Nephron (organoid): ENCODE data around the gene DNAI1.

Source experiments
- H3K27ac Mint-ChIP-seq, 3 experiments: 2 replicates each; pipeline ENCODE4 v1.8.0; 2020; ENCODE audit warnings: mixed read lengths in 3 of 3, mild to moderate bottlenecking in 2 of 3, moderate library complexity in 1 of 3
- H3K27me3 Mint-ChIP-seq: 2 replicates; pipeline ENCODE4 v1.8.0; 2021; ENCODE audit warnings: low read depth, mild to moderate bottlenecking, moderate library complexity, mixed read lengths
- H3K36me3 Mint-ChIP-seq: 2 replicates; pipeline ENCODE4 v1.8.0; 2020; ENCODE audit warnings: low read depth, mixed read lengths
- H3K4me1 Mint-ChIP-seq: 2 replicates; pipeline ENCODE4 v1.8.0; 2020; ENCODE audit warnings: mixed read lengths
- H3K4me3 Mint-ChIP-seq, 3 experiments: 2 replicates each; pipeline ENCODE4 v1.8.0; 2020; ENCODE audit warnings: mild to moderate bottlenecking in 3 of 3, mixed read lengths in 3 of 3, moderate library complexity in 2 of 3
- H3K9me3 Mint-ChIP-seq: 2 replicates; pipeline ENCODE4 v1.8.0; 2020; ENCODE audit warnings: mixed read lengths
- CTCF ChIP-seq, 3 experiments: fragments of 200-600 bp; sonication (generic); IDR thresholded peaks; one replicate each; pipeline ENCODE4 v1.5.0; 2021; ENCODE audit warnings: antibody characterized with exemption in 3 of 3; ENCODE audit not compliant: unreplicated experiment in 3 of 3

Gene DNAI1

GRCh38 chr9:34454571-34455065 is 4.0 kb upstream of the DNAI1 start:
- peak in 1 of 3 experiments; percentile 24 for TF ChIP-seq CTCF (IDR thresholded peaks at IDR 0.05; ENCODE audit: unreplicated experiment in 3 of 3)
- peak overlapping the region; percentile 50 to 66 (median 54) for H3K4me3 Mint-ChIP-seq
- no peaks in the 10 kb centered on the region for H3K36me3 Mint-ChIP-seq
- peak overlapping the region in 2 of 3 experiments; percentile 50 to 58 for H3K27ac Mint-ChIP-seq
- peaks cover 16% of the 10 kb centered on the region for H3K4me1 Mint-ChIP-seq
- peaks cover 15% of the 10 kb centered on the region for H3K27me3 Mint-ChIP-seq
- H3K9me3 Mint-ChIP-seq, result no peaks in the 10 kb centered on the region

- H3K36me3 Mint-ChIP-seq, result no peaks in the 10 kb centered on the region
- H3K4me3 Mint-ChIP-seq, result peak overlapping the region; percentile 51 to 95 (median 93)
- no peak overlapping the region for H3K27ac Mint-ChIP-seq
- H3K27me3 Mint-ChIP-seq, result peaks cover 21% of the 10 kb centered on the region
- no peaks in the 10 kb centered on the region for H3K9me3 Mint-ChIP-seq
- H3K4me1 Mint-ChIP-seq, result peaks cover 16% of the 10 kb centered on the region
- no peak for TF ChIP-seq CTCF (IDR thresholded peaks at IDR 0.05; ENCODE audit: unreplicated experiment in 3 of 3)
Observed at GRCh38 chr9:34456151-34456550, 2.5 kb upstream of the DNAI1 start.

GRCh38 chr9:34456746-34457145 is 1.9 kb upstream of the DNAI1 start:
- H3K36me3 Mint-ChIP-seq, result no peaks in the 10 kb centered on the region
- peaks cover 16% of the 10 kb centered on the region for H3K4me1 Mint-ChIP-seq
- H3K9me3 Mint-ChIP-seq, result no peaks in the 10 kb centered on the region
- H3K27ac Mint-ChIP-seq, result peak overlapping the region in 2 of 3 experiments; percentile 20 to 81
- peaks cover 24% of the 10 kb centered on the region for H3K27me3 Mint-ChIP-seq
- H3K4me3 Mint-ChIP-seq, result peak overlapping the region; percentile 93 to 95 (median 95)
- TF ChIP-seq CTCF (IDR thresholded peaks at IDR 0.05; ENCODE audit: unreplicated experiment in 3 of 3), result no peak

GRCh38 chr9:34457266-34458012 is 1.2 kb upstream of the DNAI1 start:
- Mint-ChIP-seq H3K4me3 (peak overlapping the region; percentile 93 to 95 (median 95)), H3K27me3 (peaks cover 30% of the 10 kb centered on the region), H3K9me3 (no peaks in the 10 kb centered on the region), H3K36me3 (no peaks in the 10 kb centered on the region), H3K27ac (peak overlapping the region; percentile 20 to 81 (median 72)), H3K4me1 (peaks cover 16% of the 10 kb centered on the region)
- TF ChIP-seq CTCF (IDR thresholded peaks at IDR 0.05; ENCODE audit: unreplicated experiment in 3 of 3), result no peak

- H3K27me3 Mint-ChIP-seq, result peaks cover 30% of the 10 kb centered on the region
- no peak for TF ChIP-seq CTCF (IDR thresholded peaks at IDR 0.05; ENCODE audit: unreplicated experiment in 3 of 3)
- H3K36me3 Mint-ChIP-seq, result no peaks in the 10 kb centered on the region
- peak overlapping the region in 2 of 3 experiments; percentile 1 to 61 for H3K27ac Mint-ChIP-seq
- peak overlapping the region; percentile 93 to 95 (median 94) for H3K4me3 Mint-ChIP-seq
- H3K4me1 Mint-ChIP-seq, result peaks cover 16% of the 10 kb centered on the region
- no peaks in the 10 kb centered on the region for H3K9me3 Mint-ChIP-seq
Observed at GRCh38 chr9:34458959-34459340, 345 bp downstream of the DNAI1 start.
